RPMI8226 (cell line): Measurements from ENCODE around the gene PTPRU.

Experiments
- DNase-seq: peaks from one replicate; pipeline ENCODE4 v3.0.0-alpha.2; 2015

PTPRU gene

GRCh38 chr1:29247571-29248273 is 11.4 kb downstream of the PTPRU start:
- DNase-seq = no peak

GRCh38 chr1:29248409-29248808 is 12.1 kb downstream of the PTPRU start:
- DNase-seq = no peak

- DNase-seq = no peak
Observed at GRCh38 chr1:29249170-29249691, 12.9 kb downstream of the PTPRU start.

DNA sequence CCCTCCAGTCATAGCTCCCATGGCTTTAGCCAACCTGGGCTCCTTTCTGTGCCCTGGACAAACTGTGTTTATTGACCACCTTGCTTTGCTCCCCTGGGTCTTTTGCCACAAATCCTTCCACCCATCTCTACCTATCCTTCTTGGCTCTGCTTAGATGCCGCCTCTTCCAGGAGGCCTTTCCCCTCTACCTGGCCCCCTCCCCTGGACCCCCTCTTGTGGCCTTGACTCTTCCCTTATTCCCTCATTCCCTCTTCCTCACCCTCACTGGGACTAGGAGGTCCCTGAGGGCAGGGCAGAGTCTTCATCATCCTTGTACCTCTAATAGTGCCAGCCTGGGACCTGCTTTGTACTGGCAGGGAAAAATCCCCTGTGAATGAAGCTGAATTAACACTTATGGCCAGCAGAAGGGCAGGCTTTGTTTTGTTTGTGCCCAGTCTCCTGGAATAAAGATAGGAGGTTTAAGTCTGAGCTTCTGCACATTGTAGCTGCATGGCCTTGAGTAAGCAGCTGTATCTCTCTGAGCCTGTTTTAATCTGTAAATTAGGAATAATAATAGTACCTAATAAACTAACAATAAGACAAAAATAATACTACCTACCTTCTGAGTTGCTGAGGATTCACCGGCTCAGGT is 13.7 kb downstream of the PTPRU start:
- DNase-seq = no peak

DNA sequence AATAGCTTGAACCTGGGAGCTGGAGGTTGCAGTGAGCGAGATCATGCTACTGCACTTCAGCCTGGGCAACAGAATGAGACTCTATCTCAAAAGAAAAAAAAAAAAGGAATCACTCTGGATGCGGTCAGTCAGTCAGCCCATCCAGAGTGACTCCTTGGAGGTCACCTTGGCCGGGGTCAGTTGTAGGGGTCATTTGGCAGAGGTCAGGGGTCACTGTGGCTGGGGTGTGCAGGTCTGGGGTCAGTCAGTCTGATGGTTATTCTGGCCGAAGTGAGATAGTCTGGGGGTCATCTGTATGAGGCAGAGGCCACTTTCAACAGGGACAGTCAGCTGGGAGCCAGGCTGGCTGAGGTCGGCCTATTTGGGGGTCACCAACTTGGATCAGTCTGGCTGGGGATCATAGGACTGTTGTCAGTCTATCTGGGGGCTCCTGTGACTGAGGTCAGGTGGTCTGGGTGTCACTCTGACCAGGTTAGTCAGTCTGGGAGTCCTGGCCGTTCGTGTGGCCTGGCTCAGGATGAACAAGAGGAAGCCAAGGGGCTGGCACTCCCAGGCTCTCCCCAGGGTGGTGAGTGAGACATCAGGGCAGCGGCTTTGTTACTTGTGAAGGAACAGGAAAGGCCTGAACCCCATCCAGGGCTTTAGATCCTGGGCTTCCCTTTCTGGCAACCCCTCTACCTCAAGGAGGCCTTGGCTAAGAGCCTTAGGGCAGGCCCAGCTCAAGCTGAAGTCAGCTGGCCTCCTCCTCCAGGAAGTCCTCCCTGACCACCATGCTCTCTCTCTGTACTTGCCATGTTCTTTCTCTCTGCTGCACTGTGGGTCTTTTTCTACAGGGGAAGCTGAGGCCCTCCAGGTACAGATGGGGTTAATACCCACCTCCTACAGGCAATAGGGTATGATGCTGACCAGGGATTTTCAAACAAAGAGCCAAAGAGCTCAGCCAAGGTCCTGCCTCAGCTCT is 15.1 kb downstream of the PTPRU start:
- DNase-seq = no peak

DNA sequence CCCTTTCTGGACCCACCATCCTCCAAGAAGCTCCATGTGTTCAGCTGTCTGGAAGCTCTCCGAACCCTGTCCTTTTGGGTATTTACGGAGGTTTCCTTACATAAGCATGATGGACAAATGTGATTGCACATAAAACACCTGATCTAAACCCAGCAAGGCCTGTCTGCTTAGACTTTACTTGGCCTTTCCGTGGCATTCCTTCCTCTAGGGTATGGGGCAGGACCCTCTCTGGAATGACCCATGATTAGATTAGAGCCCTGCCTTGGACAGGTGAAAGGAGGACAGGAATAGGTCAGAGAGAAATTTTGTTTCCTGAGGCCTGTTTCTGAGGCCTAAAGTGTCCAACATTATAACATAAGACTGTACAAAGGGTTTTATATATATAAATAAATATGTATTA is 16.9 kb downstream of the PTPRU start:
- no peak for DNase-seq

DNA sequence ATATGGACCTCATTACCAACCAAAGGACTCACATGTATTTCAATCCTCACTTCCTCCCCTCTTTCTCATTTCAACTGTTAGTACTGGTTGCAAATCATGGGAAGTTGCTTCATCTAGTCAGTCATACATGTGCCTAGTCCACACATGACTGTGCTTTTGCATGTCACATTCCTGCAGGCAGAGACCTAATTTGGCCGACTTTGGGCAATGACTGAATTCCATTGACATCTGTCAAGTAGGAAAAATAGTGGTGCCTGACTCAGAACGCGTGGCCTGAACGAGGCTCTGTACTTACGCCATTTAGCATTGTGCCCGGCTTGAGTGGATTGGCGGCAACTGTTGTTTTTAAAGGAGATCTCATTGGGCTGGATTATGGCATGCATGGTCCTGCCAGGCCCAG is 18.0 kb downstream of the PTPRU start:
- DNase-seq = no peak

DNA sequence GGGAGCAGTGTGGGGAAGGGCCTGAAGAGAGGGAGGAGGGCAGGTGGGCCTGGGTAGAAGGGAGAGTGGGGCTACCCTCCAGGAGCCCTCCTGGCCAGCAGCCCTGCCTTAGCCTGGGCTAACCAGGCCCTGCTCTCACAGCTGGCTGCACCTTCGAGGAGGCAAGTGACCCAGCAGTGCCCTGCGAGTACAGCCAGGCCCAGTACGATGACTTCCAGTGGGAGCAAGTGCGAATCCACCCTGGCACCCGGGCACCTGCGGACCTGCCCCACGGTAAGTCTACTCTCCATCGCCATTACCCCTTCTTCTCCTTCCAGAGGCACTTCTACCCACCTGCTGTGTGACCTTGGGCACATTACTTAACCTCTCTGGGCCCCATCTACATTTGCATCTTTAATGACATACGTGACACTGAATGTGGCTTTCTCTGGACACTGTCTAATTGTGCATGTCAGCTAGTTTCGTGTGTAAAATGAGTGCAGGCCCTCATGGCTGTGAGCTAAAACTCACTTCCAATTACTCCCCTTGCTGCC is 18.9 kb downstream of the PTPRU start:
- DNase-seq = no peak

DNA sequence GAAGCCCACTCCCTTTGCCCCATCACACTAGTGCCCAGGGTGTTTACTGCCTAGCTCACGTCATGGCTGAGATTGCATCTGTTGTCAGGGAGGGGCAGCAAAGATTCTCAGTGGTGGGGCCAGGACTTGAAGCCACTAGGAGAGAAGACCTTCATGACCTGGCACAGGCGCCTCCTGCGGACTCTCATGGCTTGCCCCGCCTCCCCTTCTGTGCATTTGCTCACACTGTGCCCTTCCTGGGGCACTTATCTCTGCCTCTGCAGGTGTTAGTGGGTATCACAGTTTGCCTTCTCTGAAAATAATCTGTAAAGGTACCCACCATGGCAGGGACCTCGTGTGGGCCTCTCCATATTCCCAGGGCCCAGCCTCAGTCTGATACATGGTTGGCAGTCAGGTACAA is 20.1 kb downstream of the PTPRU start:
- peak; percentile 86 for DNase-seq

DNA sequence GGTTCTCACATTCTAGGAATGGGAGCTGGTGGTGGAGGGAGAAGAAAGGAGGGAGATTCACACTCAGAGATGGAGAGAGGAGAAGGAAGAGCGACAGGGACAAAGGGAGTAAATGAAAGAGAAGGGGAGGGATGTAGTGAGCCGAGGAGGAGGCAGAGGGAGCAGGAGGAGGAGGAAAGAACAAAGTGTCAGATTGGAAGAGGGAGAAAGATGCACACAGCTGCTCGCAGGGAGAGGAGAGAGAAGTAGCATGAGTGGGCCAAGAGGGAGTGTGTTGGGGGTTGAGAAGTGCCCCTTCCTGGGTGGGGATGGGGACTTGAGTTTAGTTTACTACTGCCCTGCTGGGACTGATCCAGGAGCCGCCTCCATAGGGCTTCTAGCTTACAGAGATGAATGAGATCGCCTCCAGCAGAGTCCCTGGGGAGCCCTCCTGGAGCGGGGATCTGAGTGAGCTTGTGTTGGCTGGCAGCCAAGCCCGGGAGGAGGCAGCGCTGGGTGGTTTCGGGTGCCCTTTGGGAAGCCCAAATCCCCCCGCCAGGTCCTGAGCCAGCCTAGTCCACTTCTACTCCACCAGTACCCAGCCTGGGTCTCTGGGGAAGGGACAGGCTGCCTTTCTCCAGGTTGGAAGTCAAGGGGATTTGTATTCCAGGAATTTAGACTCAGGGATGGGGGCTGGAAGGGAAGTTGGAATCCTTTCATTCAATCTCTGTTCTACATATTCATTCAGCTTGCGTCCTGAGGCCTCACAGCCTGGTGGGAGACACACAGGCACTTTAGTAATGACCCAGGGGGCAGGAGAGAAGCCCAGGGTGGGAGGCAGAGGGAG is 20.9 kb downstream of the PTPRU start:
- DNase-seq = peak; percentile 25

GRCh38 chr1:29258189-29258975 is 22.1 kb downstream of the PTPRU start:
- DNase-seq = no peak

DNA sequence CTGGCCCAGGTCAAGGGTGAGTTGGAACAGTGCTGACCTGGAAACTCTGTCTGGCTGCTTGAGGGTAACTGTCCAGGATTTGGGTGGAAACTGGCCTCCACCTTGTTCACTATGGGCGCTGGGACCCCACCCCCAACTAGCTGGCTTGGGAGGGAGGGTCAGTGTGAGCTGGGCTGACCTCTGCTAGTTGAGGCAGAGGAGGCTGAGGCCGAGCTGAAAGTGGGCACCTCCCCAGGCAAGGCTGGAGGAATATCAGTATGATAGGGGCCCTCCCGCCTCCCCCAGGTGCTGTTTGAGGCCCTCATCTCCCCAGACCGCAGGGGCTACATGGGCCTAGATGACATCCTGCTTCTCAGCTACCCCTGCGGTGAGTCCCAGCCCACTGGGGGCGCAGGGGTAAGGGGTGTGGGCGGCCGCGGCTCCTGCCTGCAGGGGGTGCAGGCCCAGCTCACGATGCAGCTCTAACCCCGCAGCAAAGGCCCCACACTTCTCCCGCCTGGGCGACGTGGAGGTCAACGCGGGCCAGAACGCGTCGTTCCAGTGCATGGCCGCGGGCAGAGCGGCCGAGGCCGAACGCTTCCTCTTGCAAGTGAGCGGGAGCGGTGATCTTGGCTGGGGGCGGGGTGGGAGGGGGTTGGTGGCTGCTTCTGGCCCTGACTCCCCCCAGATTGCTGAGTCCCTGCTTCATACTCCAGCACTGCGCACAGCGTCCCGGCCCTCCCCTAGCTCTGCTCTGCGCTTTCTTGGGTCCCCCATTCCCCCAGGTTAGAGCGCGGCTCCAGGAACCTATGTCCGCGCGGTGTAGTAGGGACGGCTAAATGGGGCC is 22.9 kb downstream of the PTPRU start:
- DNase-seq = no peak

GRCh38 chr1:29259802-29260441 is 23.6 kb downstream of the PTPRU start:
- peak; percentile 31 for DNase-seq

DNA sequence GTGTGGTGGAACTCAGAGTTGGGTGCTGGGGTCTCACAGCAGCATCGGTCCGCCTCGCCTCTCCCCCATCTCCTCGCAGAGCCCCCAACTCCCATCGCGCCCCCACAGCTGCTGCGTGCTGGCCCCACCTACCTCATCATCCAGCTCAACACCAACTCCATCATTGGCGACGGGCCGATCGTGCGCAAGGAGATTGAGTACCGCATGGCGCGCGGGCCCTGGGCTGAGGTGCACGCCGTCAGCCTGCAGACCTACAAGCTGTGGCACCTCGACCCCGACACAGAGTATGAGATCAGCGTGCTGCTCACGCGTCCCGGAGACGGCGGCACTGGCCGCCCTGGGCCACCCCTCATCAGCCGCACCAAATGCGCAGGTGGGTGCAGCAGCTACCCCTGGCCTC is 24.2 kb downstream of the PTPRU start:
- no peak for DNase-seq

DNA sequence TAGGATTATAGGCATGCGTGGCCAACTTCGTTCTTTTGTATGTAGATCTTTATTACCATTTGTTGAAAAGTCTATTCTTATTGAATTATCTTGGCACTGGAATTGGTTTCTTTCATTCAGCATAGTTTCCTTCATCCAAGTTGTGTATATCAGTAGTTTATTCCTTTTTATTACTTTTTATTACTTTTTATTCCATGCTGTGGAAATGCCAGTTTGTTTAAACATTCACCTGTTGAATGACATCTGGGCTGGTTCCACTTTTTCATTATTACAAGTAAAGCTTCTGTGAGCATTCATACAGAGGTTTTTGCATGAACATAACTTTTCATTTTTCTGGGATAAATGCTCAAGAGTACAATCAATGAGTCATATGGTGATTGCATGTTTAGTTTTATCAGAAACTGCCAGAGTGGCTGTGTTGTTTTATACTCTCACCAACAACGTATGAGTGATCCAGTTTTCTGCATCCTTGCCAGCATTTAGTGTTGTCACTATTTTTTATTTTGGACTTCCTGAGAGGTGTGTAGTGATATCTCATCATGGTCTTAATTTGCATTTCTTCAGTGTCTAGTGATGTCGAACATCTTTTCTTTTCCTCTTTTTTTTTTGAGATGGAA is 28.6 kb downstream of the PTPRU start:
- no peak for DNase-seq

- no peak for DNase-seq
Observed at GRCh38 chr1:29266912-29267311, 30.6 kb downstream of the PTPRU start.

GRCh38 chr1:29267321-29268070 is 31.2 kb downstream of the PTPRU start:
- DNase-seq = no peak

GRCh38 chr1:29269382-29269781 is 33.1 kb downstream of the PTPRU start:
- no peak for DNase-seq
